ENCODE measurements around the gene FAF2. TPM values are rescaled to one million over a fixed set of nuclear protein-coding genes. Genes with fewer than 3 reads are reported as not detected.

FAF2 gene
- total and polyA plus RNA-seq, 10 of the 15 experiments (the other 5 are each of a cell fraction or from before 2014, with no cell fraction given) = 19.0 to 45.1 (median 35.6) TPM

DNA sequence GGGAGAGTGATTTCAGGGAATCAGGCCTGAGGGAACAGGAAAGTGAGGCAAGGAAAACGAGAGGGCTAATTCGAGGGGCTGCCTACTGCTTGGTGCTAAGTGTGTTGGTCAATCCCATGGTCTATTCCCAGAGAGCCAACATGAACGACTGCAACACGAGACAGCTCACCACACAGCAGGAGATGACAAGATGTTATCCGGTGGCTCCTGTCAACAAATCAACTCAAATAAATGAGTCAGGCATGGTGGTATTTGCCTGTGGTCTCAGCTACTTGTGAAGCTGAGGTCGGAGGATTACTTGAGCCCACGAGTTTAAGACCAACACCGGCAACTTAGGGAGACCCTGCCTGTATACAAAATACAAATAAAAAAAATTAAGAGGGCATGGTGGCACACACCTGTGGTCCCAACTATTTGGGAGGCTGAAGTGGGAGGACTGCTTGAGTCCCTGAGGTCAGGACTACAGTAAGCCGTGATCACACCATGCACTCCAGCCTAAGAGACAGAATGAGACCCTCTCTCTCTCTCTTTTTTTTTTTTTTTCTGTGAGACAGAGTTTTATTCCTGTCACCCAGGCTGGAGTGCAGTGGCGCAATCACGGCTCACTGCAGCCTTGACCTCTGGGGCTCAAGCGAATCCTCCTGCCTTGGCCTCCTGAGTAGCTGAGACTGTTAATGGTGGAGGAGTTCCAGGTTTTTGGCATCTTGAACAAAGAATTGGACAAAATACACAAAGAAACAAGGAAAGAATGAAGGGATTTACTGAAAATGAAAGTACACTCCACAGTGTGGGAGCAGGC lies 9.0 kb upstream of the FAF2 start (continued):
- TF ChIP-seq, protein P1, sequence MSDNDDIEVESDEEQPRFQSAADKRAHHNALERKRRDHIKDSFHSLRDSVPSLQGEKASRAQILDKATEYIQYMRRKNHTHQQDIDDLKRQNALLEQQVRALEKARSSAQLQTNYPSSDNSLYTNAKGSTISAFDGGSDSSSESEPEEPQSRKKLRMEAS (IDR thresholded peaks at IDR 0.05; ENCODE audit: low read depth, low read length) = no peak
- TF ChIP-seq, protein P2, sequence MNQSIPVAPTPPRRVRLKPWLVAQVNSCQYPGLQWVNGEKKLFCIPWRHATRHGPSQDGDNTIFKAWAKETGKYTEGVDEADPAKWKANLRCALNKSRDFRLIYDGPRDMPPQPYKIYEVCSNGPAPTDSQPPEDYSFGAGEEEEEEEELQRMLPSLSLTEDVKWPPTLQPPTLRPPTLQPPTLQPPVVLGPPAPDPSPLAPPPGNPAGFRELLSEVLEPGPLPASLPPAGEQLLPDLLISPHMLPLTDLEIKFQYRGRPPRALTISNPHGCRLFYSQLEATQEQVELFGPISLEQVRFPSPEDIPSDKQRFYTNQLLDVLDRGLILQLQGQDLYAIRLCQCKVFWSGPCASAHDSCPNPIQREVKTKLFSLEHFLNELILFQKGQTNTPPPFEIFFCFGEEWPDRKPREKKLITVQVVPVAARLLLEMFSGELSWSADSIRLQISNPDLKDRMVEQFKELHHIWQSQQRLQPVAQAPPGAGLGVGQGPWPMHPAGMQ (IDR thresholded peaks at IDR 0.05; ENCODE audit: borderline replicate concordance) = no peak
- TF ChIP-seq SMARCA5 (IDR thresholded peaks at IDR 0.05) (no peak), SIX5 (IDR thresholded peaks at IDR 0.05; ENCODE audit: low read depth, low read length, severe bottlenecking) (no peak)

DNA sequence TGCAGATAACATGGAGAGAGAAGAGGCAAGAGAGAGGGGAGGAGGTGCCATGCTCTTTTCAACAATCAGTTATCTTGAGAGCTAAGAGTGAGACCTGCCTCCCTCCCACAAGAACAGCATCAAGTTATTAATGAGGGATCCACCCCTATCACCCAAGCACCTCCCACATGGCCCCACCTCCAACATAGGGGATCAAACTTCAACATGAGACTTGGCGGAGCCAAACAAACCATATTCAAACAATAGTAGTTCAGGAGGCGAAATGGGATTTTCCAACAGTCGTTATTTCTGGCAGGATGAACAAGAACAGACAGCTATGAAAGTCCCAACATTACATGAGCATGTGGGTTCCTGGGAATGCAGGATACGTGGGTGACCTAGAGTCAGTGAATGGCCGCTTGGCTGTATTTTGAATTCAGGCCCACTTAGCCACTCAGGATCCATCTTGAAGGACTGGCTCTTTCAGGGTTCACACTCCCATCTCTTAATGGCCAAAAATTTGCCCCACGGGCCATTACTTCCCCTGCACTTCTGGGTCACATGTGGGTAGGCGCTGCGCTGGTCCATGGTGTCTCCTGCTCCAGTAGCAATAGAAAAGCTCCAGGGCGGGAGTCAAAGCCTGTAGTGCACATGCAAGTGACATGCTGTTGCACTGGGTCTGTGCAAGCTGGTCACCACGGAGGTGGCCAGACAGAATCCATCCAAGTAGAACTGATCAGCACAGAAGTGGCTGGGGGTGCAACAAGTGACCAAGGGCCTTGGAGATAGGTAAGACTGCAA lies 7.1 kb upstream of the FAF2 start:
- no peak for DNase-seq (ENCODE audit: low read depth, low spot score)
- no peaks in the 10 kb centered on the region for H4K20me1 ChIP-seq (ENCODE audit: control insufficient read depth, insufficient read depth)
- no peaks in the 10 kb centered on the region for H3K36me3 ChIP-seq (ENCODE audit: control insufficient read depth in 2 of 2, insufficient read depth in 2 of 2, low read length in 1 of 2)
- FAIRE-seq = no peak
- SMC1A ChIA-PET (ENCODE audit: uncharacterized antibody, unreplicated experiment) = no interaction called here
- no peak overlapping the region for H3K4me3 ChIP-seq
- H2AFZ ChIP-seq (ENCODE audit: control insufficient read depth, low read depth, low read length) = no peak overlapping the region
- H3K9ac ChIP-seq (ENCODE audit: control insufficient read depth, insufficient read depth, low read length) = no peak overlapping the region
- no TSS peak for BruUV-seq (replicated peaks)
- intact Hi-C loops (cut with micrococcal nuclease; ENCODE audit: unreplicated experiment) = no loop called here
- ATAC-seq = no peak
- peaks cover 5% of the 10 kb centered on the region for H3K4me1 ChIP-seq (ENCODE audit: control insufficient read depth, insufficient read depth, low read length)
- CTCF ChIA-PET = interaction anchor here (1.9 kb wide), 1 partner anchor 24 kb away, joined by 5 read pairs; no protein-coding TSS in a partner anchor
- no peaks in the 10 kb centered on the region for H3K79me2 ChIP-seq (ENCODE audit: control insufficient read depth, insufficient read depth, low read length)
- no peak overlapping the region for H3K27ac ChIP-seq (ENCODE audit: control insufficient read depth, insufficient read depth)
- 51% methylated on average over 10 of the region's 10 CpGs for WGBS (ENCODE audit: insufficient coverage, insufficient replicate concordance, low lambda C conversion rate, missing lambda C conversion rate)
- POLR2A ChIA-PET = interaction anchor here (0.6 kb wide), 1 partner anchor 17 kb away, joined by 3 read pairs; no protein-coding TSS in a partner anchor
- TF ChIP-seq RELA (IDR thresholded peaks at IDR 0.05; ENCODE audit: borderline replicate concordance, partially characterized antibody) (no peak), MTA3 (IDR thresholded peaks at IDR 0.05; ENCODE audit: borderline replicate concordance, low read length) (no peak), BACH1 (IDR thresholded peaks at IDR 0.05; ENCODE audit: borderline replicate concordance) (no peak), SP1 (IDR thresholded peaks at IDR 0.05; ENCODE audit: low read depth, low read length) (no peak), NRF1 (conservative IDR thresholded peaks at IDR 0.05; ENCODE audit: low read depth, low read length) (no peak), BHLHE40 (IDR thresholded peaks at IDR 0.05; ENCODE audit: borderline replicate concordance in 1 of 2, low read depth in 2 of 2, low read length in 1 of 2) (no peak), CEBPB (IDR thresholded peaks at IDR 0.05; ENCODE audit: borderline replicate concordance in 1 of 2, low read depth in 2 of 2, low read length in 2 of 2) (no peak), SREBF2 (IDR thresholded peaks at IDR 0.05; ENCODE audit: low read length) (no peak)
- TF ChIP-seq, protein P3, sequence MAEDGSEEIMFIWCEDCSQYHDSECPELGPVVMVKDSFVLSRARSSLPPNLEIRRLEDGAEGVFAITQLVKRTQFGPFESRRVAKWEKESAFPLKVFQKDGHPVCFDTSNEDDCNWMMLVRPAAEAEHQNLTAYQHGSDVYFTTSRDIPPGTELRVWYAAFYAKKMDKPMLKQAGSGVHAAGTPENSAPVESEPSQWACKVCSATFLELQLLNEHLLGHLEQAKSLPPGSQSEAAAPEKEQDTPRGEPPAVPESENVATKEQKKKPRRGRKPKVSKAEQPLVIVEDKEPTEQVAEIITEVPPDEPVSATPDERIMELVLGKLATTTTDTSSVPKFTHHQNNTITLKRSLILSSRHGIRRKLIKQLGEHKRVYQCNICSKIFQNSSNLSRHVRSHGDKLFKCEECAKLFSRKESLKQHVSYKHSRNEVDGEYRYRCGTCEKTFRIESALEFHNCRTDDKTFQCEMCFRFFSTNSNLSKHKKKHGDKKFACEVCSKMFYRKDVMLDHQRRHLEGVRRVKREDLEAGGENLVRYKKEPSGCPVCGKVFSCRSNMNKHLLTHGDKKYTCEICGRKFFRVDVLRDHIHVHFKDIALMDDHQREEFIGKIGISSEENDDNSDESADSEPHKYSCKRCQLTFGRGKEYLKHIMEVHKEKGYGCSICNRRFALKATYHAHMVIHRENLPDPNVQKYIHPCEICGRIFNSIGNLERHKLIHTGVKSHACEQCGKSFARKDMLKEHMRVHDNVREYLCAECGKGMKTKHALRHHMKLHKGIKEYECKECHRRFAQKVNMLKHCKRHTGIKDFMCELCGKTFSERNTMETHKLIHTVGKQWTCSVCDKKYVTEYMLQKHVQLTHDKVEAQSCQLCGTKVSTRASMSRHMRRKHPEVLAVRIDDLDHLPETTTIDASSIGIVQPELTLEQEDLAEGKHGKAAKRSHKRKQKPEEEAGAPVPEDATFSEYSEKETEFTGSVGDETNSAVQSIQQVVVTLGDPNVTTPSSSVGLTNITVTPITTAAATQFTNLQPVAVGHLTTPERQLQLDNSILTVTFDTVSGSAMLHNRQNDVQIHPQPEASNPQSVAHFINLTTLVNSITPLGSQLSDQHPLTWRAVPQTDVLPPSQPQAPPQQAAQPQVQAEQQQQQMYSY (CRISPR knock-in tag; IDR thresholded peaks at IDR 0.05) = no peak
- RAD21 ChIA-PET (ENCODE audit: unreplicated experiment) = no interaction called here
- H3K4me2 ChIP-seq (ENCODE audit: control insufficient read depth, insufficient read depth) = no peak overlapping the region
- no peaks in the 10 kb centered on the region for H3K9me3 ChIP-seq (replicated peaks; ENCODE audit: control insufficient read depth, insufficient read depth, low read length)
- in situ Hi-C loops (cut with MboI) = no loop called here
- 0 out of 4 replicates have a peak, but pooled peaks cover 0 to 2% of the 10 kb centered on the region in 2 experiments for H3K27me3 ChIP-seq (replicated peaks in 1 of 2; ENCODE audit: control insufficient read depth in 2 of 2, insufficient read depth in 2 of 2, low read length in 1 of 2)

Data from GM12878 (cell line).